ENCODE measurements around the gene PRDM16. TPM values are rescaled to one million over a fixed set of nuclear protein-coding genes. Genes with fewer than 3 reads are reported as not detected.

PRDM16 gene
- total RNA-seq, 1 experiment from 2014 or later = 6.1 TPM

DNA sequence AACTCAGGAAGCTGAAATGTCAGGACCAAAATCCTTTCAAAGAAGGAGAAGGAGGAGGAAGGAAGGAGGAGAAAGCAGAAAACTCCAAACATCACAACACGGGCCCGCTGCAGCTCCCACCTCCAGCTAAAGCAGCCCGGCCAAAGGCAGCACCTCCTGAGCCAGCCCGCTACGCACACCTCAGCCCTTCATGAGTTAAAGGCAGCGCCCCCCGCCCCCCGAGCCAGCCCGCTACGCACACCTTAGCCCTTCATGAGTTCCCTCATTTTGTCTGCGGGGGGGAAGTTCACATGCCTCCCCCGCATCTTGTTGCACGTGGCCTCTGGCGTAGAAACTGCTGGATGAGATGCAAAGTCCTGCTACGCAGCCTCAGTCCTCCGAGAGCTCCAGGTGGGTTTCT lies 294.8 kb downstream of the PRDM16 start:
- intact Hi-C loops (cut with micrococcal nuclease) = no loop called here
- CTCF ChIA-PET = no interaction called here

More for the DNA sequence above, 294.8 kb downstream of the PRDM16 start:
- ChIA-PET POLR2A (no interaction called here), RAD21 (ENCODE audit: low non-redundant PET in 1 of 2, low total read pairs in 2 of 2, uncharacterized antibody in 2 of 2, unreplicated experiment in 2 of 2) (no interaction called here)
- no peak overlapping the region for H3K4me2 ChIP-seq (ENCODE audit: low read length)
- H3K27me3 ChIP-seq (ENCODE audit: insufficient read depth, low read length) = no peaks in the 10 kb centered on the region
- H3K36me3 ChIP-seq (ENCODE audit: control insufficient read depth in 1 of 2, insufficient read depth in 2 of 2, low read length in 2 of 2) = no peaks in the 10 kb centered on the region
- no peaks in the 10 kb centered on the region for H3K79me2 ChIP-seq (ENCODE audit: insufficient read depth, low read length)
- DNase-seq (ENCODE audit: low read depth, low spot score) = no peak
- no peak overlapping the region for H3K27ac ChIP-seq (ENCODE audit: low read depth, low read length)
- H3K9ac ChIP-seq (ENCODE audit: low read length) = no peak overlapping the region
- H3K4me3 ChIP-seq (replicated peaks in 1 of 2; ENCODE audit: low read depth in 1 of 2, low read length in 2 of 2) = no peak overlapping the region
- no peaks in the 10 kb centered on the region for H3K9me3 ChIP-seq (ENCODE audit: control insufficient read depth in 1 of 2, insufficient read depth in 1 of 2, low read depth in 1 of 2, low read length in 2 of 2)
- peaks cover 0 to under 1% of the 10 kb centered on the region in 2 experiments; a peak in 2 of 4 replicates for H3K4me1 ChIP-seq (ENCODE audit: control insufficient read depth in 1 of 2, insufficient read depth in 2 of 2, low read length in 2 of 2)
- TF ChIP-seq CEBPB (IDR thresholded peaks at IDR 0.05; ENCODE audit: low read depth) (no peak), EZH2phosphoT487 (IDR thresholded peaks at IDR 0.05; ENCODE audit: borderline replicate concordance) (no peak), ATF3 (IDR thresholded peaks at IDR 0.05) (no peak), SIN3A (IDR thresholded peaks at IDR 0.05; ENCODE audit: low read depth) (no peak), POLR2AphosphoS5 (IDR thresholded peaks at IDR 0.05; ENCODE audit: low read depth, low read length) (no peak), ELF1 (IDR thresholded peaks at IDR 0.05; ENCODE audit: borderline replicate concordance, low read depth) (no peak), MAX (IDR thresholded peaks at IDR 0.05) (no peak)
- TF ChIP-seq, protein P1, sequence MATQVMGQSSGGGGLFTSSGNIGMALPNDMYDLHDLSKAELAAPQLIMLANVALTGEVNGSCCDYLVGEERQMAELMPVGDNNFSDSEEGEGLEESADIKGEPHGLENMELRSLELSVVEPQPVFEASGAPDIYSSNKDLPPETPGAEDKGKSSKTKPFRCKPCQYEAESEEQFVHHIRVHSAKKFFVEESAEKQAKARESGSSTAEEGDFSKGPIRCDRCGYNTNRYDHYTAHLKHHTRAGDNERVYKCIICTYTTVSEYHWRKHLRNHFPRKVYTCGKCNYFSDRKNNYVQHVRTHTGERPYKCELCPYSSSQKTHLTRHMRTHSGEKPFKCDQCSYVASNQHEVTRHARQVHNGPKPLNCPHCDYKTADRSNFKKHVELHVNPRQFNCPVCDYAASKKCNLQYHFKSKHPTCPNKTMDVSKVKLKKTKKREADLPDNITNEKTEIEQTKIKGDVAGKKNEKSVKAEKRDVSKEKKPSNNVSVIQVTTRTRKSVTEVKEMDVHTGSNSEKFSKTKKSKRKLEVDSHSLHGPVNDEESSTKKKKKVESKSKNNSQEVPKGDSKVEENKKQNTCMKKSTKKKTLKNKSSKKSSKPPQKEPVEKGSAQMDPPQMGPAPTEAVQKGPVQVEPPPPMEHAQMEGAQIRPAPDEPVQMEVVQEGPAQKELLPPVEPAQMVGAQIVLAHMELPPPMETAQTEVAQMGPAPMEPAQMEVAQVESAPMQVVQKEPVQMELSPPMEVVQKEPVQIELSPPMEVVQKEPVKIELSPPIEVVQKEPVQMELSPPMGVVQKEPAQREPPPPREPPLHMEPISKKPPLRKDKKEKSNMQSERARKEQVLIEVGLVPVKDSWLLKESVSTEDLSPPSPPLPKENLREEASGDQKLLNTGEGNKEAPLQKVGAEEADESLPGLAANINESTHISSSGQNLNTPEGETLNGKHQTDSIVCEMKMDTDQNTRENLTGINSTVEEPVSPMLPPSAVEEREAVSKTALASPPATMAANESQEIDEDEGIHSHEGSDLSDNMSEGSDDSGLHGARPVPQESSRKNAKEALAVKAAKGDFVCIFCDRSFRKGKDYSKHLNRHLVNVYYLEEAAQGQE (IDR thresholded peaks at IDR 0.05; ENCODE audit: low read depth) = no peak
- H2AFZ ChIP-seq (ENCODE audit: low read depth, low read length, poor library complexity, severe bottlenecking) = no peak overlapping the region
- BruUV-seq (replicated peaks) = no TSS peak
- H3K9me2 ChIP-seq (ENCODE audit: insufficient read depth) = no peaks in the 10 kb centered on the region
- no peaks in the 10 kb centered on the region for H4K20me1 ChIP-seq (ENCODE audit: insufficient read depth)
- ATAC-seq = no peak
